ENCODE results near the gene AMIGO3. TPM values are rescaled to one million over a fixed set of nuclear protein-coding genes. Genes with fewer than 3 reads are reported as not detected.

The AMIGO3 gene
- total and polyA plus RNA-seq, 2 experiments from 2014 or later: 0.18 TPM; not detected in 1

DNA sequence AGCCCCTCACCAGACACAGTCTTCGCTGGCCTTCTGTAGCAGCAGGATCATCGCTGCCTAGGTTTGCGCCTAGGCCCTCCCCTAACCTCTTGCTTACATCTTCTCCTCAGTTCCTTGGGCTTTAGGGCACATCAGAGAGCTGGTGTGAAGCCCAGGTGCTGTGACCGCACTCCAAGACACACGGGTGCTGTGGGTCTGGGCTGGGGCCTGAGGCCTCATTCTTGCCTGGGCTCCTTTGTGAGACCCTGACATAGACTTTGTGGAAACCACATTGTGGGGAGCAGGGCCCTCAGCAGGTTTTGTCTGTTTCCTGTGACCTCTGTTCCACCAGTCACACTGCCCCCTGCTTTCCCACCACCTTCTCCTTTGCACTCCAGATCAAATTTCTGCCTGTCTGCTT is 8.0 kb downstream of the AMIGO3 start:
- H3K36me3 ChIP-seq (ENCODE audit: low read depth): no peaks in the 10 kb centered on the region
- 0 out of 2 replicates have a peak, but pooled peaks cover 3% of the 10 kb centered on the region for H3F3A ChIP-seq (ENCODE audit: insufficient read depth)
- no peak overlapping the region for H3K9ac ChIP-seq
- H3K4me3 ChIP-seq: no peak overlapping the region
- DNase-seq: no peak
- H4K20me1 ChIP-seq (ENCODE audit: insufficient read depth): no peaks in the 10 kb centered on the region
- H3K9me2 ChIP-seq (ENCODE audit: insufficient read depth): no peaks in the 10 kb centered on the region
- no peak overlapping the region for H3K27ac ChIP-seq
- H2AFZ ChIP-seq: no peak overlapping the region
- no peaks in the 10 kb centered on the region for H3K27me3 ChIP-seq (replicated peaks; ENCODE audit: insufficient read depth)
- in situ Hi-C loops (cut with MboI): no loop called here
- TF ChIP-seq EZH2 (IDR thresholded peaks at IDR 0.05; ENCODE audit: insufficient read depth, poor library complexity, severe bottlenecking): no peak
- no peak for TF ChIP-seq EZH2phosphoT487 (IDR thresholded peaks at IDR 0.05; ENCODE audit: insufficient read depth, low read depth)
- H3K79me2 ChIP-seq (ENCODE audit: insufficient read depth): no peaks in the 10 kb centered on the region
- no peaks in the 10 kb centered on the region for H3K9me3 ChIP-seq (ENCODE audit: low read depth)
- no peak overlapping the region for H3K4me2 ChIP-seq (ENCODE audit: unreplicated experiment)
- no peaks in the 10 kb centered on the region for H3K4me1 ChIP-seq (ENCODE audit: insufficient read depth)
- 96 to 99% methylated on average over 5 of the region's 5 CpGs for WGBS, 2 experiments (ENCODE audit: low coverage in 1 of 2, low lambda C conversion rate in 2 of 2, missing lambda C conversion rate in 2 of 2)

DNA sequence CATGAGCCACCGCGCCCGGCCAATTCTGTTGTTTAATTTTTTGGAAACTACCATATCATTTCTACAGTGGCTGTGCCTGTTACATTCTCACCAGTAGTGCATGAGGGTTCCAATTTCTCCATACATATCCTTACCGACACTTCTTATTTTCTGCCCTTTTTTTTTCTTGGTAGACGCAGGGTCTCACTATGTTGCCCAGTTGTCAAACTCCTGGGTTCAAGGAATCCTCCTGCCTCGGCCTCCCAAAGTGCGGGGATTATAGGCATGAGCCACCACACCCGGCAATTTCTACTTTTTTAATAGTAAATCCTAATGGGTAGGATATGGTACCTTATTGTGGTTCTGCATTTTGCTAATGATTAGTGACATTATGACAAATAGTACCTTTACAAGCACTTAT is 9.6 kb downstream of the AMIGO3 start:
- Histone ChIP-seq H4K20me1 (ENCODE audit: insufficient read depth) (no peaks in the 10 kb centered on the region), H3F3A (ENCODE audit: insufficient read depth) (0 out of 2 replicates have a peak, but pooled peaks cover 4% of the 10 kb centered on the region), H3K27me3 (replicated peaks; ENCODE audit: insufficient read depth) (no peaks in the 10 kb centered on the region), H3K36me3 (ENCODE audit: low read depth) (no peaks in the 10 kb centered on the region), H3K9me3 (ENCODE audit: low read depth) (no peaks in the 10 kb centered on the region), H3K27ac (no peak overlapping the region), H2AFZ (no peak overlapping the region), H3K4me1 (ENCODE audit: insufficient read depth) (no peaks in the 10 kb centered on the region), H3K79me2 (ENCODE audit: insufficient read depth) (no peaks in the 10 kb centered on the region), H3K4me3 (no peak overlapping the region), H3K4me2 (ENCODE audit: unreplicated experiment) (no peak overlapping the region), H3K9me2 (ENCODE audit: insufficient read depth) (no peaks in the 10 kb centered on the region), H3K9ac (no peak overlapping the region)
- in situ Hi-C loops (cut with MboI): no loop called here
- DNase-seq: no peak
- 95 to 97% methylated on average over 8 of the region's 8 CpGs for WGBS, 2 experiments (ENCODE audit: low coverage in 1 of 2, low lambda C conversion rate in 2 of 2, missing lambda C conversion rate in 2 of 2)
- TF ChIP-seq EZH2 (IDR thresholded peaks at IDR 0.05; ENCODE audit: insufficient read depth, poor library complexity, severe bottlenecking) (no peak), EZH2phosphoT487 (IDR thresholded peaks at IDR 0.05; ENCODE audit: insufficient read depth, low read depth) (no peak)

DNA sequence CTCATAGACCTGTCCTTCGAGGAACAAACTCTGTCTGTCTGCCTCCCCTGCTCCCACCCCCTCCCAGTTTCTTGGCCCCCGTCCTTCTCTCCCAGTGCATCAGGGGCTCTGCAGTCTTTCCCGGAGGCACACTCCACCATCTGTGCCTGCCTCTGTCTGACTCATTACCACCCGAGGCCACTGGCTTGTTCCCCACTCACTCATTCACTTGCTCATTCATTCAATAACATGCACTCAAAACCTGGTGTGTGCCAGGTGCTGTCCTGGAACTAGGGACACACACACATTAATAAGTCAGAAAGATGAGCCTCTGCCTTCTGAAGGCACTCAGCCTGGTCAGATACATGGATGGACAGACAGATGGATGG is 12.4 kb downstream of the AMIGO3 start:
- H3K27me3 ChIP-seq (replicated peaks; ENCODE audit: insufficient read depth): no peaks in the 10 kb centered on the region
- H3K9me3 ChIP-seq (ENCODE audit: low read depth): no peaks in the 10 kb centered on the region
- peak; percentile 64 for DNase-seq
- 22 to 26% methylated on average over 3 to 4 of the region's 4 CpGs for WGBS, 2 experiments (ENCODE audit: low coverage in 1 of 2, low lambda C conversion rate in 2 of 2, missing lambda C conversion rate in 2 of 2)
- H4K20me1 ChIP-seq (ENCODE audit: insufficient read depth): no peaks in the 10 kb centered on the region
- no peak overlapping the region for H3K27ac ChIP-seq
- H2AFZ ChIP-seq: no peak overlapping the region
- H3K4me3 ChIP-seq: no peak overlapping the region
- H3F3A ChIP-seq (ENCODE audit: insufficient read depth): 0 out of 2 replicates have a peak, but pooled peaks cover 4% of the 10 kb centered on the region
- H3K9me2 ChIP-seq (ENCODE audit: insufficient read depth): no peaks in the 10 kb centered on the region
- in situ Hi-C loops (cut with MboI): no loop called here
- TF ChIP-seq EZH2phosphoT487 (IDR thresholded peaks at IDR 0.05; ENCODE audit: insufficient read depth, low read depth) (no peak), EZH2 (IDR thresholded peaks at IDR 0.05; ENCODE audit: insufficient read depth, poor library complexity, severe bottlenecking) (no peak)
- no peaks in the 10 kb centered on the region for H3K79me2 ChIP-seq (ENCODE audit: insufficient read depth)
- H3K4me2 ChIP-seq (ENCODE audit: unreplicated experiment): no peak overlapping the region
- no peaks in the 10 kb centered on the region for H3K36me3 ChIP-seq (ENCODE audit: low read depth)
- H3K4me1 ChIP-seq (ENCODE audit: insufficient read depth): no peaks in the 10 kb centered on the region
- H3K9ac ChIP-seq: no peak overlapping the region

DNA sequence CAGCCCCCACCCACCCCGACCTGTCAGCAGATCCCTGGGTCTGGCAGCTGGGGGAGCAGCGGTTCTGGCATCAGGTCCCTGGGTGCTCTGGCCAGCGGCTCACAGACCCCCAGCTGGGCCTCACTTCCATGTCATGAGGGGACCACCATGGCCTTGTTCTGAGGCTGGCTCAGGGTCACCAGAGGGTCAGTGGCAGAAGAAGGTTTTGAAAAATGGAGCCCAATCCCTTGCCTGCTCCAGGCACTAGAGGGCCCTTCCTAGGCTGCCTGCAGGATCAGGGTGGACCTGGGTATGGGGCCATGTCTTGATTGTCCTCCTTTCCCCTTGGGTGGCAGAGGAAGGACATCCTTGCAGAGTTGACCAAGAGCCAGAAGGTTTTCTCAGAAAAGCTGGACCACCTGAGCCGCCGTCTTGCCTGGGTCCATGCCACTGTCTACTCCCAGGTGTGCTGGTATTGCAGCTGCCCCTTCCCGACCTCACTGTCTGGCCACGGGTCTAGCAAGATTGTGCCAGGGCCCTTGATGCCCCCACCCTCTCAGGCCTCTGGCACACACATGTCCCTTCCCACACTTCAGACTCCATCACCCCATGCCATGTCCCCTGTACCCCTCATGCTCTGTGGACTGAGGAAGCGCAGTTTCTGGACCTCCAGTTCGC is 12.9 kb downstream of the AMIGO3 start:
- H3K4me2 ChIP-seq (ENCODE audit: unreplicated experiment): no peak overlapping the region

More for the DNA sequence above, 12.9 kb downstream of the AMIGO3 start:
- Histone ChIP-seq H3K4me3 (no peak overlapping the region), H3K79me2 (ENCODE audit: insufficient read depth) (no peaks in the 10 kb centered on the region), H3K36me3 (ENCODE audit: low read depth) (no peaks in the 10 kb centered on the region), H3K4me1 (ENCODE audit: insufficient read depth) (no peaks in the 10 kb centered on the region), H3K9ac (no peak overlapping the region), H3K9me3 (ENCODE audit: low read depth) (no peaks in the 10 kb centered on the region), H2AFZ (no peak overlapping the region), H4K20me1 (ENCODE audit: insufficient read depth) (no peaks in the 10 kb centered on the region), H3K27me3 (replicated peaks; ENCODE audit: insufficient read depth) (no peaks in the 10 kb centered on the region), H3K9me2 (ENCODE audit: insufficient read depth) (no peaks in the 10 kb centered on the region), H3K27ac (no peak overlapping the region), H3F3A (ENCODE audit: insufficient read depth) (0 out of 2 replicates have a peak, but pooled peaks cover 4% of the 10 kb centered on the region)
- no peak for DNase-seq
- WGBS, 2 experiments (ENCODE audit: low coverage in 1 of 2, low lambda C conversion rate in 2 of 2, missing lambda C conversion rate in 2 of 2): 60 to 74% methylated on average over 6 to 9 of the region's 9 CpGs
- TF ChIP-seq EZH2phosphoT487 (IDR thresholded peaks at IDR 0.05; ENCODE audit: insufficient read depth, low read depth) (no peak), EZH2 (IDR thresholded peaks at IDR 0.05; ENCODE audit: insufficient read depth, poor library complexity, severe bottlenecking) (no peak)
- in situ Hi-C loops (cut with MboI): no loop called here

Data from GM23248 (cell line).